G401 (cell line): ENCODE measurements around the gene UBE2J1. TPM values are rescaled to one million over a fixed set of nuclear protein-coding genes. Genes with fewer than 3 reads are reported as not detected.

Experiments used
- total RNA-seq: library from RNA; depleted of rRNA; stranded (reverse); fragments of >200 nt; shearing (Covaris generic); gene quantifications from 2 replicates; pipeline ENCODE4 v1.2.3, GENCODE V29; 2014; rRNA removed

Gene UBE2J1
- total RNA-seq, 1 experiment from 2014 or later: 60.2 TPM

Other genes starting within 250 kb of the UBE2J1 start
- 4.6 and 8.2 TPM in 2 replicates for gene SRSF12, start 234.7 kb downstream of the UBE2J1 start, total RNA-seq
- gene PM20D2, start 206.7 kb downstream of the UBE2J1 start, total RNA-seq: 22.4 and 42.2 TPM in 2 replicates
- not detected in 2 replicates for gene GABRR1, start 135.4 kb downstream of the UBE2J1 start, total RNA-seq
- gene GABRR2, start 37.4 kb downstream of the UBE2J1 start, total RNA-seq: not detected in 2 replicates
- gene RRAGD, start 59.6 kb upstream of the UBE2J1 start, total RNA-seq: 11.3 and 18.4 TPM in 2 replicates
- gene ANKRD6, start 80.4 kb upstream of the UBE2J1 start, total RNA-seq: 12.1 and 22.1 TPM in 2 replicates